ENCODE measurements around the gene PLCB1.
"Not testable (repeated sequence)": the region's sequence is repeated elsewhere in the genome, so short reads cannot be mapped to it uniquely, and the experiment has no call there.

PLCB1 gene

DNA sequence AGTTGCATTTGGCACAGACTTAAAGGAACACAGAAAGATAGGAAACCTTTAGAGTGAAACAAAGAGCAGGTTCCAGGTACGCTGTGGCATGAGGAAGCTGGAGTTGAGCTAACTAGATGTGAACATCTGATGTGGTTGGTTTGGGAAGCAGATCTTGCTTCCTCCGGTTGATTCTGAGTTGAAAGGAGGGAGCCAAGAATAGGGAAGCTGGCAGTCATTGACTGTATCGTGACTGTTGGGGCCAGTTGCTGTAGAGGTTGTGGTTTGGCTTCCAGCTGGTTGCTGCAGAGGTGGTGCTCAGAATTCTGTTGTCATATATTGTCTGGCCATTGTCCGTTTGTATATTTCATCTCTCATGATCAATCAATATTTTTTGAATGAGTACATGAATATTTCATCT lies 325.9 kb downstream of the PLCB1 start:
- no peak for FAIRE-seq

DNA sequence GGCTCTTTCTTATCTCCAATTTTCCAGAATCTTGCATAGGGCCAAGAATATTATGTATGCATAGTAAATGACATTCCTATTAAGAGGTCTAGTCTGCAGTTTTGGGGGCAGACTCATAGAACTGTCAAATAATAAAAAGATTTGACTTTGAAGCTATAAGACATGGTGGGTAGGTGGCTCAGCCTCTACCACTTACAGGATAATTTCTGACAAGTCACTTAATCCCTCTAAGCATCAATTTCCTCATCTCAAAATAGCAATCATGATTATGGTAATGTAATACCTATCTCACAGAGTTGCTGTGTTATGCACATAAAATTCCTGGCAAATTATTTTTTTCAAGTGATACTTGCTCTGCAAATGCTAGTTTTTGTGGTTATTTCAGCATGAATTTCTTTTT lies 329.1 kb downstream of the PLCB1 start:
- no peak for FAIRE-seq

DNA sequence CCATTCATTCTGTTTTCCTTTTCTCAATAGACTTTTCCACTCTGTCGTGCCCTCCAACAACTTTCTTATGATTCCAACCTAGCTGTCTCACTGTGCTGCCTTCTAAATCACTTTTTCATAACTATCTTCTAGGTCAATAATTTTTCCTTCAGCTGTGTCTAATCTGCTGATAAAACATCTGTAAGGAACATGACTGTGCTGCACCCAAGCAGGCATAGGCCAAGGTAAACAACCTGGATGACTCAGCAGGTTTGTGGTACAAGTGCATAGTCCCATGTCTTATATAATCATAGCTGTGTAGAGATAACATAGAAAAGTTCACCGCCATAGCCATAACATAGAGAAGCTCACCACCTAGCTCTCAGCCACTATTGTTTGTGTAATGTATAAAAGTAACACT lies 332.3 kb downstream of the PLCB1 start:
- no peak for FAIRE-seq

DNA sequence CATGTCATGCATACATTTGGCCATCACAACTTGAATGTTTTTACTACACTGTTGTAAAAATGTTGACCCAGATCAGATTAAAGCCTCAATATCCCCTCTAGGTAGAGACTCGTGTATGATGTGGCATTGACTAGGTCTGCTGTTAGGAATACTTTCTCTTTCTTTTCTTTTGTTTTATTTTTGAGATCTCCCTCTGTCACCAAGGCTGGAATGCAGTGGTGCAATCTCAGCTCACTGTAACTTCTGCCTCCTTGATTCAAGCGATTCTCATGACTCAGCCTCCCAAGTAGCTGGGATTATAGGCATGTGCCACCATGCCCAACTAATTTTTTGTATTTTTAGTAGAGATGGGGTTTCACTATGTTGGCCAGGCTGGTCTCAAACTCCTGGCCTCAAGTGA lies 334.7 kb downstream of the PLCB1 start:
- FAIRE-seq, result not testable (repeated sequence)

DNA sequence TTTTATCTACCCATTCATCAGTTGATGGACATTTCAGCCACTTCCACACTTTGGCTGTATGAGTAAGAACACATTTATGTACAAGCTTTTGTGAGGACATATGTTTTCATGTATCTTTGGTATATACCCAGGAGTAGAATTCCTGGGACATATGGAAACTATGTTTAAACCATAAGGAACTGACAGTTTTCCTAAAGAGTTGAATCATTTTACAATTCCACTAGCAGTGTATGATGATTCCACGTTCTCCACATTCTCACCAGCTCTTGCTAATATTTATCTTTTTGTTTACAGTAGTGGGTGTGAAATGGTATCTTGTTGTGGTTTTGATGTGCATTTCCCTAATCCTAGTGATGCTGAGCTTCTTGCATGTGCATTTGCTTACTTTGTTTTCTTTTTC lies 338.1 kb downstream of the PLCB1 start:
- no peak for FAIRE-seq

DNA sequence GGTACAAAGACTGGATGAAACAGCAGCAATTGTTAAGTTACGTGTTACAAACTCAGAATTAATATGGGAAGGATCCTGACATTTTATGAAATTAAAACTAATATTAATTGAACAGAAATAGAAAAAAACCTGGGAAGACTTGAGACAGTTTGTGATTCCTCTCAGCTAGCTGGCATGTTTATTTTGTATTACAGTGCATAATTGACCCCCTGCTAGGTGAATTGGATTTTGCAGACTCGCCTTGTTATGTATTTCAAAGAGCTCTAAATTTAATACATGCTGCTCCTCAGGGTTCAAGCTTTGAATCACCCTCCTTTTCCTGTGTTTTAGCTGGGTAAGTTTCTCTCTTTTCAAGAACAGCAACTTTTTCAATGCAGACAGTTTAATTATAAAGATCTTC lies 339.4 kb downstream of the PLCB1 start:
- no peak for FAIRE-seq

DNA sequence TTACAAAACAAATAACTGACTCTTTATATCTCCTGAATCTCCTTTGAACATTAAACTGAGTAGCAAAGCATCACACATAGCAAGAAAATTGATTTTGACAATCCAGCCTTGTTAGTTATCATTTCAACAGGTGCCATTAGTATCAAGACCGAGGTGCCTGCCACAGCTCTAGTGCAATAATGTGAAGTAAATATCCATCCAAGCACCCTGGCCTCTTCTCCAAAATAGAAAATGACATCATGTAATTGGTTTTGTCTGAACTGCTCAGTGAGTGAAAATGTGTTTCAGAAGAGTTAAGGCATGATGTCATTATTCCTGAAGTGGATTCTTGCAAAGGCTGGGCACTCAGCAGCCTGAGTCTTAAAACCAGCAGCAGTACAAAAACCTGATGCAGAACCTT lies 341.4 kb downstream of the PLCB1 start:
- no peak for FAIRE-seq

DNA sequence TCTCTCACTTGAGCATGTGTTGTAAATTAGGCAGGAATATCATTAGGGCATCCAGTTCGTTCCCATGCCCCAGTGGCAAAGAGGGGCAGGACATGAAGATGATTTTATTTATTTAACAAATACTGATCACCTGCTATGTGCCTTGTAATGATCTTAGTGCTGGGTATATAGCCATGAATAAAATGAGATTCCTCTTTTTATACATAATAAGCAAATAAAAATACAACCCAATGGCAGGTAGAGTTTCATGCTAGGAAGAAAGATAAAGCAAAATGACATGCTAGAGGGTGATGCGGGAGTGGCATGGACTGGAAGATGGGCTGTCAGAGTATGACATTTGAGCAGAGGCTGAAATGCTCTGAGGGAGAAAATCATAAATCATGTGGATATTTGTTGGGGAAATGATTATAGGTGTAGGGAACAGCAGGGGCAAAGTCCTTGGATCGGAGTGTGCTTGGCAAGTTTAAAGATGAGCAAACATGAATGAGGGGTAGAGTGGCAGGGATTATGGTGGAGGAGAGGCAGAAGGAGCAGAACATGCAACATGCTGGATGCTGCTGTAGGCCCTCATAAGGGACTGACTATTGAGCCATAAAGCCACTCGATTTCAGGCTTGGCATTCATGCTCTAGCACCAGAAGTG lies 342.1 kb downstream of the PLCB1 start:
- FAIRE-seq, result no peak

DNA sequence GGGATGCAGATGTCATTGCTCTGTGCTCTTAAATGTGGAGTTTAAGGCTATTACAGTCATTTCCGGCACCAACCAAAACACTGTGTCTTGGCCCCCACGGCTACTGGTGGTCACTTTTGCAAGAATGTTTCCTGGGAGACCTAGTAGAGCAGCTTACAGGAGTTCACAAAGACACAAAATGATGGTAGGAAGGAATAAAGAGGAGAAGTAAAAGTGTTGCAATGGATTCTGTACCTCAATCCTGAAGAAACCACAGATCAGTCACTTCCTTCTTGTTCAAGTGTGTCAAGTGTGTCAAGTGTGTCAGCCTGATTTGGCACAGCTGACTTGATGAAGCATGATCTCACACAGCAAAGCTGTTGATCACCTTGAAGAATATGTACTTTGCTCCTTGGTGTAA lies 344.0 kb downstream of the PLCB1 start:
- no peak for FAIRE-seq

DNA sequence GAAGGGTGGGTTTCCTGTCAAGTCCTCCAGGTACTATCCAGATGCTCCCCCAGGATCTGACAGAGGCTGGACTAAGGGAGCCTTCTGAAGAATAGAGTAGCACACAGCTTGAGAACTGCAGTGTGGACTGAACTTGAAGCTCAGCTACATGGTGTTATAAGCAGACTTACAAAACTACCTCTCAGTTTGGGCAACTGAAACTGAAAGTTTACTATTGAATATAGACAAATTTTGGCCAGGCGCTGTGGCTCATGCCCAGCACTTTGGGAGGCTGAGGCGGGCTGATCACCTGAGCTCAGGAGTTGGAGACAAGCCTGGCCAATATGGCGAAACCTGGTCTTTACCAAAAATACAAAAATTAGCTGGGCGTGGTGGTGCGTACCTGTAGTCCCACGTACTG lies 348.5 kb downstream of the PLCB1 start:
- FAIRE-seq, result no peak

DNA sequence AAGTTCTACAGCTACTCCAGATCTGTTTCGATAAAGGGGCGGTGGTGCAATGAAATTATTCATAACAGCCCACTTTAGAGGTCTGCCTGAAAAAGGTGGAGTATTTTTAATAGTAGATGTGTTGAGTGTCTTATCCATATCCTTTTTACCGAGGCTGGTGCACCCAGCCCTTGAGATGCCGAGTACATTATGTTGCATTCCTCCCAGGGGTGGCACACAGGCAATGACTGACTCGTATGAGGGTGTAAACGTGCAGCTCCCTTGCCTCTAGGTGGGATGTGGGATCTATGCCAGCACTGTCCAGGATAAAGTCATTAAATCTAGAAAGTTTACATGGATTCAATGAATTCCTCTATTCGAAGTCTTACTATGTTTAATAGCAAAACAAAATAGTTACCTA lies 355.6 kb downstream of the PLCB1 start:
- no peak for FAIRE-seq

DNA sequence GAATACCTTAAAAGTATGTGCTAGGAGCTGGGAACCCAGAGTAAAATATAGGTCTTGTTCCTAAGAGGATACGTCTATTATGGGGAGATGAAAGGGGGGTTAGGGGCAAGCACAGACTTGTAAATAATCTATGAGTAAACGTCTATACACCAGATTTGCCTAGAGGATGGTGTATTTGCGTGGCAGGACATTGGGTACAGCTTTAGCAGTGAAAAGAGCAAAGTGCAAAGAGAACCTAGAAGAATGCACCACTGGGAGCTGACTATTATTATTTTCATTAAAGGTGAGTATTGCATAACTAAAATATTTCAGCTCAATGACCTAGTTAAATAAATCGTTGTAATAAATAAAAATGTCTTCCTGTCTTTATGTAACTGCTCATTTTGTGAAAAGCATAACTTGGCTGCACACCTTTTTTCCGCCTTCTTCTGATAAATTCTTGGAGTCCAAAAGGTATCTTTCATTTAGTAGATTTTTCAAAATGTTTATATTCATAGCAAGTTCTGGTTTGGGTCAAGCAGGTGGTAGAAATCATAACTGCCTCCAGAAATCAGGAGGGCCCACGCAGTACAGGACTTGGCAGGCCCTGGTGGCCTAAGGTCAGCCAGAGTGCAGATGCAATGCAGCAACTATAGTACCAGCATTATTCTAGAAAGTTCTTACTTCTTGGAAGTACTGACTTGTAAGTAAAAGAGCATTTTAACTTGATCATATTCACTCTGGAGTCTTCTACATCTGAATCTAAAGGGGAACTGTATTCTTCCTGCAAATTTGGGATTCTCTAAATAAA lies 357.2 kb downstream of the PLCB1 start:
- no peak for FAIRE-seq

DNA sequence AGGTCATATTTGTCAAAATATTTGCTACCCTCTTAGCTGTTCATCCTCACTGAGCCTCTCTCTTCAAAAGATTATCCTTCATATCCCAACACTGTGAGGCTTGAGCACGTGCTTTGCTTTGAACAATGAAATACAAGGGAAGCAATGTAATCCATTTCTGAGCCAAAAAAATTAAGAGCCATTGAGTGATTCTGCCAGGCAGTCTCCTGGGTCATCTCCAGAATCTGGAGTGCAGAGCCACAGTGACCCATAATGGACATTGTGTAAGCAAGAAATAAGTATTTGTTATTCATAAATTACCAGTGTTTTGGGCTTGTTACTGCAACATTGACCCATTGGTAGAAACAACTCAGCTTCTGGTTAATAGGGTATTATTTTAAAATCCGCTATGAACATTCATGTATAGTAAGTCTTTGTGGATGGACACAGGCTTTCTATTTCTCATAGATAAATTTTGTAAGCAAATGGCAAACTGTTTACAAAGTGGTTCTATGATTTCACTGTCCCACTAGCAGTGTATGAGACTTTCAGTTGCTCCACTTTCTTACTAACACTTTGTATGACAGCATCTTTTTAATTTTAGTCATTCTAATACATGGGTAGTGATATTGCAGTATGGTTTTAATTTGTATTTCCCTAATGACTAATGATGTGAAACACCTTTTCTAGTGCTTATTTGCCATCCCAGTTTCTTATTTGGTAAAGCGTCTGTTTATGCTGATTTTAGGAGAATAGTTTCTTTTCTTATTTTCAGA lies 358.2 kb downstream of the PLCB1 start:
- no peak for FAIRE-seq

DNA sequence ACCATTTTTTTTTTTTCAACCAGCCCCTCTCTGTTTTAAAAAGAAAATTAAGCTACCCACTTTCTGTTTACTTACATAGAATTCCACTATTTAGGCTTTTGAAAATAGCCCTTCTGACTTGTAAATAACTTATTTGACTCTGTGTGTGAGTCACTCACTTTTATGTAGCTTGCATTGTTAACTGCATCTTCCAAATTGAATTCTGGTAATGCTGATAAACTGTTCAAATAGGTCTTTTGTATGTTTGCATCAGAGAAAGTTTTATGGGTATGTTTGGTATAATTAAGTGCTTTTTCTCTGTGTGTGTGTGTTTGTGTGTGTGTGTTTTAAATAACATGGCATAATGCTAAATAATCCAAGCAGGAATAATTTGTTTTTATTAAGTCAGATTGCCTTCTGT lies 360.1 kb downstream of the PLCB1 start:
- no peak for FAIRE-seq

DNA sequence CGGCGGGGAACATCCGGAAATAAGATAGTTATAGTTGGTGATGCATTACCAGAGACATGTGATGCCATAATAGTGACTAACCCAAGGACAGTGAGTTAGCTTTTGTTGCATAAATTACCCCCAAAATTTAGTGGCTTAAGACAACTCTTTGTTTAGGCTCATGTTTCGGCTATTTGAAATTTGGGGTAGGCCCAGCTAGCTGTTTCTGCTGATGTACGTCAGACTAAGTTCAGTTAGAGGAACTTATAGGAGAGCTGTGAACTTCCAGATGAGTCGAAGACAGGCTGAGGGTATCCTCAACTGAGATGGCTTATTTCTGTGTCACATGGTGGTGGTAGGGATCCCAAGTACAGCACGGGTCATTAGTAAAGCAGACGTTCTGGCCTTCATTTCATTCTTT lies 366.5 kb downstream of the PLCB1 start:
- no peak for FAIRE-seq

DNA sequence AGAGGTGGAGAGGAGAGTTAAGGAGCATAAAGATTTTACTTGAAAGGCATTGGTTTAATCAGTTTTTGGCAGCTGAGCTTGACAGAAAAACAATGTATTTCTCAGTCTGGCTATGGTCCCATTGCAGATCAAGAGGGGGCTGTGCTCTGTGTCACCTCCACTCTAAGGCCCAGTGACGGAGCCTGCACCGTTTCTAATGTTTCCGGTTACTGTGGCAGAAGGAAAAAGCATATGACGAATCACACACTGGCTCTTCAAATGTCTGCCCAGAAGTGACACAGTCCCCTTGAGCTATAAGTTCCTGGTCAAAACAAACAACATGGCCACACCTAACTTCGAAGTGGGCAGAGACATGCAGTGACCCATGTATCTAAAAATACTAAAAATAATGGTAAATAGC lies 372.0 kb downstream of the PLCB1 start:
- no peak for FAIRE-seq

DNA sequence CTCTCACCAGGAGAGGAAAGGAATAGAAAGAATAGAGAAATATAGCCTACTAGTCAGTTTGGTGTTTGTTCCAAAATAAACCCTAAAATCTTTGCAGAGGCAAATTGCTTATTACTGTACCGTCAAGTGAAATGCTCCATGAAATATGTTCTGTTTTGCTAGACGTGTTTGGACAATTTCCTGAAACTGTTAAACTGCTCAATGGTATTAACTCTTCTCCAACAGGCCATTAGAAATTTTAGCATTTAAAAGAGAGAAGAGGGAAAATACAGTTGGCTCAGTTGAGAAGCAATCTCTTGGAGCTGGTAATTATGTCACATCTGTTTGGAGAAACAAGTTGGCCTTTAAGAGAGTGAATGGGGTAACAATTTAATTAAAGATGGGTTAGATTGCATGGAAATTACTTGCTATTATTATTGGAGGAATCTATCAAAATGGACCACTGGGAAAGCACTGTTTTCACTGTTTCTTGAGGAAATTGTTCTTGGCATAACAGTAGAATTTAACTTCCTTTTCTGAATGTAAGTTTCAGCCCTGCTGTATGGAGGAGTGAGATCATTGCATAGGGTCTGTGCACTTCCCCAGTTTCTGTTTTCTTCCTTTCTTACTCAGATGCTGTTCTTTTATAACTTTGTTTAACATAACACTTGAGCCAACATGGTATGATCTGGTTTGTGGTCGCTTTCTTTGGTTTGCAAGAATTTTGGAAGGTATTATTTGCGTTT lies 373.6 kb downstream of the PLCB1 start:
- no peak for FAIRE-seq

DNA sequence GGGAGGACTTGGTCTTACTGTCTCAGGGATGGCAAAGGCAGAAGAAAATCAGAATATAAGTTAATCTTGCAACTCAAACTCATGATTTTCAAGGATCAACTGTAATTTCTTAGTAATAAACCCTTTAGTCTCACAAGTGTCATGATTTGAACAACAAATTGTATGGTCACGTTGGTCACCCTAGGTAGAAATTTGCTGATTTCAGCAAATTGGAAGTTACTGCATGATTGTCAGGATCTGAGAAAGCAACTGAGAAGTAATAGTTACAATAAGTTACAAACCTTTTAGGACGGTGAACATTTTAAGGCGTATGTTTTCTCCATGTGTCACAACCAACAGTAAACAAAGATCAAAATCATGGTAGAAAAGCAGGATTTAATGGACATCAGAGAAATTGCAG lies 375.2 kb downstream of the PLCB1 start:
- FAIRE-seq, result no peak

DNA sequence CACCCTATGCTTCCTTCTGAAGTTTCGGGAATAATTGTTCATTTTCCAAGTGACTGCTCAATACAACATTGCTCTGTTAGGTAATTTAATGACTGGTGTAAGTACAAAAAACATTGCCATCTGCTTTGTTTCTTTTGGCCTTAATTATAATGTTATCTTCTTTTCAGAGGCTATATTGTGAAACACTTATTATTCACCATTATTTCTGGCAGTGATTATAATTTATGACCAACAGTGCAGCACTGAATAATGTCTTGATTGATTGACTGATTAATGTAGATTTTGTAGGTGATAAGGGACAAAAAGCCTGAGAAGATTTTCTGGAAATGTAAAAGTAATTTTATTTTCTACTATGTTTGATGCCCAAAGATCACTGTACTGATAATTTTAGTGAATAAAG lies 377.7 kb downstream of the PLCB1 start:
- FAIRE-seq, result no peak

DNA sequence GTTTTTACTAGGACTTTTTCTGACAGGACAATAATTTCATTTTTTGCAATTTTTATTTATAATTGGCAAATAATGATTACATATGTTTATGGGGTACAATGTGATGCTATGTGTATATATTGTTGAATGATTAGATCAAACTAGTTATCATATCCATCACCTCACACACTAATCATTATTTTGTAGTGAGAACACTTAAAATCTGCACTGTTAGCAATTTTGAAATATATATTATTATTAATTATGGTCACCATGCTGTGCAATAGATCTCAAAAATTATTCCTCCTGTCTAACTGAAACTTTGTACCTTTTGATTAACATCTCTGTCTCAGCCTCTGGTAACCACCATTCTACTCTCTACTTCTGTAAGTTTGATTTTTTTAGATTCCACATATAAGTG lies 378.7 kb downstream of the PLCB1 start:
- no peak for FAIRE-seq

DNA sequence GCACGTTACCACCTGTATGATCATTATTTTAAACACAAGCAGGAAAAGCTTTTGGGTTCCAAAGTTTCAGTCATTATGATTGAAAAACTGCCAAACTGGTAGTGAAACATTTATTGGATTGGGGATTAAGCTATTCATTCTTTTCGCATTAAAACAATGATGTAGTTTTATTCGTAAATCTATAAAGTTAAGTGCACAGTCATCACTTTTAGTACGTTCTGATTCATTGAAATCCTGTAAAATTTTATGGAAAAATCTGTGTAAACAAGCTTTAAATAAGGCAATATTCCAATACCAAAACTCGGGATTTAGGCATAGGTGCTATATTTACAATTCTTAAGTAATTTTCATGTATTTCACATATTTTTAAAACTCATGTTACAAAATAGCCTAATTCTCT lies 379.9 kb downstream of the PLCB1 start:
- FAIRE-seq, result no peak

DNA sequence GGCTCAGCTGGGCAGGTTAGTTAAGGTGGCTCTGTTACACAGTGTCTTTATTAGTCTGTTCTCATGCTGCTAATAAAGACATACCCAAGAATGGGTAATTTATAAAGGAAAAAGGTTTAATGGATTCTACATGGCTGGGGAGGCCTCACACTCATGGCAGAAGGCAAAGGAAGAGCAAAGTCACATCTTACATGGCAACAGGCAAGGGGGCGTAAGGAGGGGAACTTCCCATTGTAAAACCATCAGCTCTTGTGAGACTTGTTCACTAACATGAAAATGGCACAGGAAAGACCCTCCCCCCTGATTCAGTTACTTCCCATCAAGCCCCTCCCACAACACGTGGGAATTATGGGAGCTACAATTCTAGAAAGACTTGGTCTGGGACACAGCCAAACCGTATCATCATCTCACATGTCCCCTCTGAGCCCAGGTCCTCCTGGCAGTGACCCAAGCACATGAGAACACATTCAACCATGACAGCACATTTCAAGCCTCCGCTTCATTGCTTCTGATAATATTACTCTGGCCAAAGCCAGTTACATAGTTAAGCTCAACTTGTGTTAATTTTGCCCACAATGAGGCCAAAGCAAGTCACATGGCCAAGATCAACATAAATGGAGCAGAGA lies 383.9 kb downstream of the PLCB1 start:
- no peak for FAIRE-seq

DNA sequence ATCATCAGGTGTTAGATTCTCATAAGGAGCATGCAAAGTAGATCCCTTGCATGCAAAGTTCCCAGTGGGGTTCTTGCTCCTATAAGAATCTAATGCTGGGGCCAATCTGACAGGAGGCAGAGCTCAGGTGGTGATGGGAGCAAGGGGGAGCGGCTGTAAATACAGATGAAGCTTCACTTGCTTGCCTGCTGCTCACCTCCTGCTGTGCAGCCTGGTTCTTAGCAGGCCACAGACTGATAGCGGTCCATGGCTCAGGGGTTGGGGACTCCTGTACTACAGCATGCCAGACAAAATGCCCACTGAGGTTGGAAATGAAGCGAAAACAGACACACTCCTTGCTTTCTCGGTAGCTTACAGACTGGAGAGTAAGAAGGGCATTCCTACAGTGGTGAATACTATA lies 386.8 kb downstream of the PLCB1 start:
- no peak for FAIRE-seq
